ENCODE measurements around the gene FAM120B. TPM values are rescaled to one million over a fixed set of nuclear protein-coding genes. Genes with fewer than 3 reads are reported as not detected.

Gene FAM120B
- polyA plus RNA-seq, 3 donors: 6.6 to 11.1 (median 10.1) TPM

DNA sequence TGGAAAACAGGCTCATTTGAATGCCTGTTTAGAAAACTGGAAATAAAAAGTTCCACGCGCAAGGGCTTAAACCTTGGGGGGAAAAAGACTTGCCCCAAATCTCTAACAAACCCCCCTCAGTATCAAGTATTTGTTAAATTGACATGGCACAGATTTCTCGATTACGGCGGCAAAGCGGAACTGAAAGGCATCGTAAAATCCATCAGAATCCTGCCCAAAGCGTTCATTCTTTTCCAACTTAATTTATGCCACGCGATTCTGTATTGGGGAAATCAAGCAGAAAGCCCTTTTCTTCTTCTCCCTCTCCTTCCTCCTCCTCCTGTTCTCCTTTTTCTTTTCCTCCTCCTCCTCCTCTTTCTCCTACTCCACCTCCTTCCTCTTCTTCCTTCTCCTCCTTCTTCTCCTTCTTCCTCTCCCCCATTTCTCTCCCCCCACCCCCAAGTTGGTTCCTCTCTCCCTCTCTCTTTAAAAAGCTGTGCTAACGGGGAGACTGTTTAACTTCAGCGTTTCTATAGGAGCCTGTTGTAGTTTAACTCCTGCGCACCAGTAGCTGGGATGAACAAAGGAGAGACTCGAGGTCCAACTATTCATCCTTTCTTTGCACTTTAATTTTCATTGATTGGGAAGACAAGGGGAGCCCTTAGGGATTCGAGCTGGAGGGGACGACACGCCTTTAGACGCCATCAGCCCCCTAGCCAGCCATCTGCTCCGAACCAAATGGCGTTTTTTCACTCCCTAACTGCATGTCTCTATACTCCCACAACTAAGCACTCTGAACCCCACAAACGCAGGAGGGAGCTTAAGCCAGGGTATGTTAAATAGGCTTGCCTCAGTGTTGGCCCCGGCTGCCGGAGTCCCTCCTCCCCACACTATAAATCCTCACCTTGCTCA, 13.0 kb upstream of the FAM120B start:
- 24 to 68% (median 30%) methylated on average over 23 of the region's 23 CpGs for WGBS, 3 donors
- H3K27ac ChIP-seq (ENCODE audit: low read depth, low read length): no peak overlapping the region

DNA sequence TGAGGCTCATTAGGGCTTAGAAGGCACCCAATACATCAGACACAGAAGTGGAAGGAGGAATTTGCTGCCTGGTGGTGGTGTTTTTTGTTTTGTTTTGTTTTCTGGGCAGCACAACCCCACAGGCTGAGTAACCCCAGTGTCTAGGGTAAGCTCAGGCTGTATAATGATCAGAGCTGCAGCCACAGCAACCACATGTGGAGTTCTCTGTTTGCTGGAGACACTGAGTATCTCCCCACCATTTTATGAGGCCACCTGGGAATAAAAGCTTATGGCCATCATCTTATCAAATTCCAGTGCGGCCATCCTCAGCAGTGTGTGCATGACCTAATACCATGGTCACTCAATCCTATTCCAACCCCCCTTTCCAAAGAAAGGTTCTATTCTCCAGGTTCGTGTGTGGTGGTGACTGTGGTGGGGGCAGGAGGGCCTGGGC, 12.2 kb upstream of the FAM120B start:
- 47 to 48% (median 47%) methylated on average over 2 of the region's 2 CpGs for WGBS, 3 donors
- H3K27ac ChIP-seq (ENCODE audit: low read depth, low read length): no peak overlapping the region

DNA sequence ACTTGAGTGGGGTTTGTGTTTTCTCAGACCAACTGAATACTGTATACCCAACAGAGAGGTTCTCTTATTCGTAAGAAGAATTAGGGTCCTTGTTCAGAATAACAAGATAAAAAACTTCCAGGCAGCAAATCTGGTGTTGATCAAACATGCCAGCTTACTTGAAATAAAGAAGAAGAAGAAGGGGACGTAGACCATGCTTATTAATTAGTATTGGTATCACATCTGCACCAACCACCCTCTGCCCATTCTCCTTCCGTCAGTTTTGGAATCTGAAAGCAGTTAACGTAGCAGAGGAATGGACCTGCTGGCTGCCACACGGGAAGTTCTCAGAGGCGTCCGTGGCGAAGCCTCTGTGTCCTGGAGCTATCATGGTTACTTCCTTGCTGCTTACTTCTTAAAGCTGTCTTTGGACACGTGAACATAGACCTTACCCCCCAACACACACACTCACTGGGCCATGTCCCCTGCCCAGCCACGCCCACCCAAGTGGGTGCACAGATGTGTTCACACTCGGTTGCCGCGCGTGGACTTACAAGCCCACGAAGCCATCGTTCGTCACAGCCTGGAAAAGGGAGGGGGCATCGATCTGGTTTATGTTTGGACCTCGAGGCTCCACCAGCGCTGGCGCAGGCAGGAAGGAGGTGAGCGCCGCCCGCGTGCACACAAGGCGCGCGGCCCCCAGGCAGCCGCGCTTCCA, 11.6 kb upstream of the FAM120B start:
- 13 to 35% (median 18%) methylated on average over 23 to 30 of the region's 30 CpGs for WGBS, 3 donors
- H3K27ac ChIP-seq (ENCODE audit: low read depth, low read length): no peak overlapping the region

DNA sequence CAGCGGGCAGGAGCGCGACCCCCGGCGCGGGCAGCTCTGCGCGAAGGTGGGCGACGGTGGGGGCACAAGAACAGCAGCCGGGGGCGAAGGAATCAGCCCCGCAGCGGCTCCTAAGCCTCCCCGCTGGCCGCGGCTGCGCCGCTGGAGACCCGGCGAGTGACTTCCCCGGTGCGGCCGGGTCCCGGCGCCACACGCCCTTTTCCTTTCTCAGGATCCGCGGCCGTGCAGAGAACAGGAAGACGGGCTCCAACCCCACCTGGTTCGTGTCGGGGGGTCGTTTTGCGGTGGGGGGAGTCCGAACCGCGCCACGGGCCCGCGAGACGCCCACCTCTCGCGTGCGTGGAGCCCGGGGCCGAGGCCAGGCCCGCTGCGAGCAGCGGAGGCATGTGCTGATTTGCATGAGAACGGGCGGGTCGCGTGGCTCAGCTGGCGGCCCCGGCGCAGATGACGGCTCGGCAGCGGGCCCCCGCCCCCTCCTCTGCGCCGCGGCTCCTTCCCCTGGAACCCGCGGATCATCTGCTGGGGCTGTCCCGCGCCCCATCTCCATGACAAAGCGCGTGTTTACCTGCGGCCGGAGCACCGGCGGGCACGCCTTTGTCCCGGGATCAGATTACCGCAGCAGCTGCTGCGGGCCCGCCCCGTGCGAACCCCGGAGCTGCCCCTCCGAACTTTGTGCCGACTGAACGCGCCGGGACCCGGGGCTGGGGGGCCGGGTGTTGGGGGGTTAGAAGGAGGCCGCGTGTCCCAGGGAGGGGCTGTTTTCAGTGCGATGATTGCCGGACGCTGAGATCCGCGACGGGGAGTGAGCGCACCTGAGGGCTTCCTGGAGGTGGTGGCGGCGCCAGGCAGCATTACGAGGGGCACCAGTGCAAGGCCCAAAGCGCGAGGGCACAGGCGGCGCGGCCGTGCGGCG, 10.8 kb upstream of the FAM120B start:
- 0 to 1% (median 1%) methylated on average over 102 to 109 of the region's 109 CpGs for WGBS, 3 donors
- no peak overlapping the region for H3K27ac ChIP-seq (ENCODE audit: low read depth, low read length)

DNA sequence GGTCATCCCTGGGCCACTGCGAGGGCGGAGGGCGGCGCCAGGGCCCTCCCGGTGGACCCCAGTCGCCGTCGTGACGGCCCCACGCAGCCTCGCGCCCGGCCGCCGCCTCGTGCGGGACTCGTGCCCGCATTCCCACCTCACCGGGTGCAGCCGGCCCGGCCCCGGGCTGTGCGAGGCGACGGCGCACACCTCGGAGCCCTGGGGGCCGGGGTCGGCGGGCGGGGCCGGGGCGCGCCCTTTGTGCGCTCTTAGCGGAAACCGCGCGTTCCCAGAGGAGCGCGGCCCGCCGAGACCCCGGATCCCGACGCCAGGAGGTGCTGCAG, 10.2 kb upstream of the FAM120B start:
- WGBS, 3 donors: 2 to 3% (median 3%) methylated on average over 20 to 47 of the region's 47 CpGs
- no peak overlapping the region for H3K27ac ChIP-seq (ENCODE audit: low read depth, low read length)

DNA sequence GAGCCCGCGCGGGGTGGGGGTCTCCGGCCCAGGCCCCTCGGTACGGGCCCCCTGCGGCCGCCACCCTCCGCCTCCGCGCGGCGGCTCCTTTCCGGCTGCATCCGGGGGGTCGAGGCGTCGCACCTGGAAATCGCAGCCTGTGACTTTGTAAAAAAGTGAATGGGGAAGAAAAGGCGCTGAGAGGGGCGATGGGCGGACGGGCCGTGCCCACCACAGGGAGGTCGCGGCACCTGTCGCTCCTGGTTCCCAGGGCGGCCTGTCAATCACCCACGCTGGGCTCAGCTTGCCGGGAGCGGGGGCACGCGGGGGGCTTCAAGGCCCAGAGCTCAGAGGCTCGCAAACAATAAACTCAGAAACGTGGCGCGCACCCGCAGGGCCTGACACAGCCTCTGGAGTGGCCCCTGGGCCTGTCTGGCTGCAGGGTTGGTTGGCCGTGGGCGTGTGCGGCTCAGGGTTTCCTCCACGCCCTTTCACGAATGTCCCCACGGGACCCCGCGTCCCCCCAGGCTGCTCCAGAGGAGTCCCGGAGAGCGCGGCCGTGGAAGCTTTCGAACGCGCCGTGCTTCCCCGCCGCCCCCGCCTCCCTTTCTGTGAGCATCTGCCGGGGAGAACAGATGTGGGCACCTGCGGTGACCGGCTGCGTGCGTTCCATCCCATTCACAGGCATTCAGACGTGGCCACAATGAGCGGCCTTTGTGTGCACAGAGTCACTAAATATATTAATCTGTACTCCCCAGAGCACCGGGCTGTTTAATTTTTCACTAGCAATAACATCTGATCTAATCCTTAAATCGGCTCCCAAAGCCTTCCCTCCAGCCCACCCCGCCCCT, 9.6 kb upstream of the FAM120B start:
- WGBS, 3 donors: 10 to 21% (median 17%) methylated on average over 61 to 67 of the region's 67 CpGs
- H3K27ac ChIP-seq (ENCODE audit: low read depth, low read length): no peak overlapping the region

DNA sequence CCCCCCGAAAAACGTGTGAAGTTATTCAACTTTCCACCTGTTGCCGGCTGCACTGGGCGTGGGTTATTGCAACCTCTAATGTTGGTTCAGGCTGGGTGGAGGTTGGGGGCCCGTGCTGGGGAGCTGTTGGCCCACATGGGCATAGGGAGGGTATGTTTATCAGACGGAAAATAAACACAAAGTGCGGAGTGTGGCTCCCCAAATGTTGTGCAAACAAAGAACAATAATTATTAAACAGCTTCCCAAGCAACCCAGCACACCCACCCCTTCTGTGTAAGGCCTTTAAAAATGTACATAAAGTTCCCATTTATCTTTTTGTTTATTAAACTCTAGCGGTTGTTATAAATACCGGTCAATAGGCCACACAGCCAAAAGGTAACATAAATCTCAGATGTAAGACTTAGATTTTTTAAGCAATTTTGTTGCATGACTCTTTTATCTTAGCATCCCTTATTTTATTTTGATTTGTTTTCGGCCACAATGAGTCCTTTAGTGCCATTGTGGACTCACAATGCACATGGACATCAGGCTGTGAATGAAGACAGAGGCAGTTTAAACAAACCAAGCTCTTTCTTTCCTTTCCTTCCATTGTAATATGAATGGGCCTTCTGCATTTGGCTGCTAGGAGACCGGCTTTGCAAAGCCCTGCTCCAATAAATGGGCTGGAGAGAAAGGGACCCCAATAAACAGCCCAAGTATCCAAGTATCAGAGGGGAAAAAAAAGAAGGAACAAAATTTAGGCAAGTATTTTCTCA, 8.8 kb upstream of the FAM120B start:
- H3K27ac ChIP-seq (ENCODE audit: low read depth, low read length): no peak overlapping the region
- 38 to 67% (median 59%) methylated on average over 11 of the region's 11 CpGs for WGBS, 3 donors

DNA sequence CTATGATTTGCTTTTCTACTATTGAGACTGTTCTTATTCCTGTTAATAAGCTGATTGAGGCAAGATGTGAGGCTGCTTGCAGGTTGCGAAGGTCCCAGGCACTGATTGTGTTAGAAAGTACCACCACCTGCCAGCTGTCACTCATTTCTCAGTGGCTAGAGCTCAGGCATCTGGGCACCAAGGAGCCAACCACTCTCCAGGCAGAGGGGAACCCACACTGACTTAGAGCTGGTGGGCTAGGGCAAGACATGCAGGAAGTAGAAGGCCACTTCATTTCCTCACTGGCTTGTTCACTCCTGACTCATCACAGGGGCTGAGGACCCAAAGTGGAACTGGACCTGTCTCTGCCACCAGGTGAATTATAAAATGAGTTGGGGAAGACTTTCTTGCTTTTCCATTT, 7.9 kb upstream of the FAM120B start:
- WGBS, 3 donors: 84 to 89% (median 89%) methylated on average over 1 of the region's 1 CpG
- H3K27ac ChIP-seq (ENCODE audit: low read depth, low read length): no peak overlapping the region

DNA sequence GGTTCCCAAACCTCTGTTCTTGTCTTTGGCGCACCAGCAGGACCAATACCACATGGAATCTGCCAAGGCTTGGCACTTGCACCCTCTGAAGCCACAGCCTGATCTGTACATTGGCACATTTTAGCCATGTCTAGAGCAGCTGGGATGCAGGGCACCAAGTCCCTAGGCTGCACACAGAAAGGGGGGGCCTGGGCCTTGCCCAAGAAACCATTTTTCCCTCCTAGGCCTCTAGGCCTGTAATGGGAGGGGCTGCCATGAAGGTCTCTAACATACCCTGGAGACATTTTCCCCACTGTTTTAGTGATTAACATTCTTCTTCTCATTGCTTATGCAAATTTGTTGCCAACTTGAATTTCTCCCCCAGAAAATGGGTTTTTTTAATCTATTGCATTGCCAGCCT, 5.4 kb upstream of the FAM120B start:
- 93 to 100% (median 100%) methylated on average over 1 of the region's 1 CpG for WGBS, 3 donors
- no peak overlapping the region for H3K27ac ChIP-seq (ENCODE audit: low read depth, low read length)

DNA sequence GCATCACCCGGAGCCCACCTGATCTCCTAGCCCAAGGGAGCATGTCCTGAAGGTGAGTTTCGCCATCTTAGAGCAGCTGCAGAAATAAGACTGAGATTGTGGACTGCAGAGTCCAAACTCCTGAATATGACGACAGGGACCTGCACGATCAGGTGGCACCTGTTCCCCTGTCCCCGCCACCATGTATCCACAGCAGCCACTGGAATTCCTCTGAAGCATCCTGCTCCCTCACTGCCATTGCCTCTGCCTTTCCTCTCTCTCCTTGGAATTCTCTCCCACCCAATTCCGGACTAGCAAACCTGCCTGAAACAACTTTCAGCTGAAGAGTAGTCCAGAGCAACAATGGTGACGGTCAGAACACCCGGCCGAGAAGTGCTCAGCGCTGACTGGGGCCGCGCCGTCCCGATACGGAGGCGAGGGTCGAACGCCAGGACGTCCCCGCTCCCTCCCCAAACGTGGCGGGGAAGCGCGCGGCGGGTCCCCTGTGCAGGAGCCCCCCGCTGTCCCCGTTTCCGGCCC, 694 bp upstream of the FAM120B start:
- H3K27ac ChIP-seq (ENCODE audit: low read depth, low read length): no peak overlapping the region
- 9 to 14% (median 13%) methylated on average over 23 to 29 of the region's 29 CpGs for WGBS, 3 donors

DNA sequence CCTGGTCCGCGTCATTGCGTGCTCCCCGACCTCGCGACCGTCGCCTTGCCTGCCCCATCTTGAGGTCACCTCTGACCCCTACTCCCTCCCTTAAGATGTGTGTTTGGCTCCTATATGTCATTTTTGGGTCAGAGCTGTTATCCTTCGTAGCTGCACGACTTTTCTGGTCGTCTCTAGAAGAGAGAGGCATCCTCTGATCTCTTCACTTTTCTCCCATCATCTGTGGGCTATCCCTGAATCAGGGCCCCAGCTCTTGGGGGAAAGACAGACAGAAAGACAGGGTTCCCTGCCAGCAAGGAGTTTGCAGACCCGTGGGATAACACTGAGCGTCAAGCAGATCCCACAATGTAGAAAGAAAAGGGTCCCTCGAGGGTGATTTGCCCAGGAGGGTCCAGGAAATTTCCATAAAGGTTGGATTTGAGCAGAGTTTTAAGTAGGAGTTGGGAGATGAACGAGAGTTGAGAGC, 555 bp downstream of the FAM120B start:
- 7 to 8% (median 7%) methylated on average over 15 of the region's 15 CpGs for WGBS, 3 donors
- peak overlapping the region; percentile 76 for H3K27ac ChIP-seq (ENCODE audit: low read depth, low read length)

DNA sequence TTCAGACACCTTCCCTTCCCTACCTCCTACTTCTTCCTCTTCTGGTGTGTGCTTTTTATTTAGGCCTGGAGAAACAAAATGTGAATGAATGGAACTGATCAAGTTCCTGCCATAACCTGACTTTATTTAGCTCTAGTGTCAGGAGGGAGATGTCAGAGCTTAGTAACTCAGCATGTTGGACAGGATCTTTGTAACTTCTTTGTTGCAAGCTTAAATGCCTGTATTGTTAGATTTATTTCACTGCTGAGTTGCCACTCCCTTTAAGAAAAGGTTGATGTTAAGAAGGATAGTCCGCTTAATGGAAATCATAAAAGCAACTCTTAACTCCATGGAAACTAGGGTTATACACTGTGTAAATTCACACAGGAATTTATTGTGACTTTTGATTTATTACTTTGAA, 2.2 kb downstream of the FAM120B start:
- H3K27ac ChIP-seq (ENCODE audit: low read depth, low read length): no peak overlapping the region
- 85 to 98% (median 94%) methylated on average over 1 of the region's 1 CpG for WGBS, 3 donors

DNA sequence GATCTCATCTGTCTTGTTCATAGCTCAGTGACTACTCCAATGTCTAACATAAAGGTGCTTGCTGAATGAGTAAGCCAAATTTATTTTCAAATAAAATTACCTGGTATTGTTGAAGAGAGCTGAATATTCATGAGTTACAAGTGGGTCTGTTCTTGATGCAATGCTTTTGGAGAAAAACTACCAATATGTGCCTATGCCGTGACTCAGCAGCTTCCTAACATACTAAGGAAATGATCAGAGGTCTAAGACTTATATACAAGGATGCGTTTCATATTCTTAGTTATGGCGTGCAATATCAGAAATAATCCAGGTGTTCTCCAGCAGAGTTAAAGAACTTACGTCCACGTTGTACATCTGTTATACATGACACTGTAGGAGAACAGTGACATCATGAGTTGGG, 5.1 kb downstream of the FAM120B start:
- no peak overlapping the region for H3K27ac ChIP-seq (ENCODE audit: low read depth, low read length)
- WGBS, 3 donors: 74 to 87% (median 83%) methylated on average over 5 of the region's 5 CpGs

DNA sequence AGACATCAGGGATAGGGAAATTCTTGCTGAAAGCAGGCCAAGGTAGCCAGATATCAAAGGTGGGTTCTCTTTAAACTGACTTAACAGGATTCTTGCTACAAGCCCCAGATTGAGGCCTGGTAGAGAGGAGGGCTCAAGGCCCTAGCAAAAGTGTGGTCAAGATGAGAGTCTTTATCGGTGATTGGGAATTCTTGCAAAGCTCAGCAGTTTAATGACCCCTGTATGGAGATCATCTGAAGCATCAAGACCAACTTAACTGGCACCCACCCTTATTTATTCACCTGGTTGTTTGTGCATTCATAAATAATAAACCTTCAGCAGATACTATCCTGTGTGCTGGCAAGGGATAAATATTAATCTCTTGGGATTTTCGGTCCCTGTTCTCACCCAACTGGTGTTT, 6.3 kb downstream of the FAM120B start:
- WGBS, 3 donors: 83 to 95% (median 91%) methylated on average over 2 of the region's 2 CpGs
- no peak overlapping the region for H3K27ac ChIP-seq (ENCODE audit: low read depth, low read length)

DNA sequence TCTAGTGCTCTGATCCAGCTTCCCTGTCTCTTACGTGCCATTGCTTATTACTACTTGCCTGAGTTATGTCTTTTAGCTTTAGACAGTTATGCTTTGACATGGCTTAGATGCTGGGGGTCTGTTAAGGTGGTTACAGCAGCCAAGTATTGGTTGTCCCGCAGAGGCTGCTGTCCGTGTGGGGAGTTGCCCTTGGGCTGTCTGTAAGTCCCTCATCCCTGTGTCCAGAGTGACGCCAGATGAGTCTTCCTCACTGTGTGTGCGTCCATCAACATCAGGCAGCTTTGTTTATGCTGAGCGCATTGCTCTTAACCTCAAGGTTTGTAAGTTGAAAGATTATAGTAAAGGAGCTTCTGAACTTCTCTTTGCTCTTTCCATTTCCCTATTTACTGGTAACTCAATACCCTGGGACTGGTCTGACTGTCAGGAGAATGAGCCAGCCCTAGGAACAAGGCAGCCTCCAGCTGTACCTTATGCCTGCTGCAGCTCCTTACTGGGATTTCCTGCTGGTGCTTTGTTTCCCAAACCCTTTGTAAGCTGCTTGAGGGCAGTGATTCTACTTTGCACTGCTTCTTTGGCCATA, 7.2 kb downstream of the FAM120B start:
- 82 to 92% (median 89%) methylated on average over 6 of the region's 6 CpGs for WGBS, 3 donors

DNA sequence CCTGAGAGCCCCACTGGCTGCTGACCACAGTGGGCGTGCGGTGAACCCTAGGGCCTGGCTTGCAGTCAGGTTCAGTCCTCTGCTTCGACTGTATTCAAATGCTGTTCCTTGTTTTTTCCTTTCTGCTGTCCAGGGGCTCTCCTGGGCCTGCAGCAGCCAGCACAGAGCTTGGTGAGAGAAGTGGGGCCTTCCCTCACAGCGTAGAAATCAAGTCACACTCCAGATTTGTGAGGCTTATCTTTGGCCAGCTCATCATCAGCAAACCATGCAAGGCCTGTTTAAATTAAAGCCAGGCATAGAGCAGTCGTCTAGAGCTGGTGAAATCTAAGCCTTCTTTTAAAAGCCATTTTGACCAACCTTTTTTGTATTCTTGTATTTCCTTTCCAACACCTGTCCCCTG, 8.4 kb downstream of the FAM120B start:
- H3K27ac ChIP-seq (ENCODE audit: low read depth, low read length): no peak overlapping the region
- WGBS, 3 donors: 83 to 86% (median 84%) methylated on average over 5 of the region's 5 CpGs

More for the DNA sequence above, 7.2 kb downstream of the FAM120B start:
- no peak overlapping the region for H3K27ac ChIP-seq (ENCODE audit: low read depth, low read length)

DNA sequence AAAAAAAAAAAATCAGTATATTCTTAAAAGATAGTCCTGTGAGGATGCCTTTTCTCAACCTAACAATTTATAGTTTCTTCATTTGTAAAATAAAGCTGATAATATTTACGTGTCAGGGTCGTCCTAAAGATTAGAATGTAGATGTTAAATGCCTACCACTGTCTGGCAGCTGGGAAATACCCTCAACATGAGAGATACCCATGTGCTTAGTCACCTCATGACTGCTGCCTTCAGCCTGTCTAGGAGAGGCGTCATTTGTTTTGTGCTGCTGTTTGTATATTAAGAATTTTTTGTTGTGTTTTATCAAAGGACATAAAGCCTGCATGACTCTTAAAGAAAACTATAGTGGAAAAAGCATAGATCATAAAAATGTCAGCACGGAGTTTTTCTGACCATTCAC, 9.5 kb downstream of the FAM120B start:
- no peak overlapping the region for H3K27ac ChIP-seq (ENCODE audit: low read depth, low read length)
- WGBS, 3 donors: 89 to 96% (median 95%) methylated on average over 4 of the region's 4 CpGs

Data from adipose tissue (tissue), 3 donors.